NCI-H526 treated with DMSO at 0.1 percent for 48 hours (cell line): ENCODE data around the gene KCNH5.

Experiments
- DNase-seq: peaks from one replicate; lab custom pipeline; 2025; lab: John Stamatoyannopoulos, UW

KCNH5 gene

GRCh38 chr14:62674563-62675237 lies 370.6 kb downstream of the KCNH5 start:
- DNase-seq: no peak

- no peak for DNase-seq
Measured at GRCh38 chr14:62673014-62673755, 372.1 kb downstream of the KCNH5 start.

GRCh38 chr14:62670526-62670925 lies 374.7 kb downstream of the KCNH5 start:
- DNase-seq: no peak

- no peak for DNase-seq
Measured at GRCh38 chr14:62667421-62667914, 377.8 kb downstream of the KCNH5 start.

- no peak for DNase-seq
Measured at GRCh38 chr14:62665286-62665685, 380.0 kb downstream of the KCNH5 start.

GRCh38 chr14:62663456-62663821 lies 381.8 kb downstream of the KCNH5 start:
- DNase-seq: no peak

- no peak for DNase-seq
Measured at GRCh38 chr14:62662811-62663455, 382.3 kb downstream of the KCNH5 start.

GRCh38 chr14:62661818-62662217 lies 383.4 kb downstream of the KCNH5 start:
- DNase-seq: no peak

- no peak for DNase-seq
Measured at GRCh38 chr14:62658631-62659030, 386.6 kb downstream of the KCNH5 start.

GRCh38 chr14:62657376-62657775 lies 387.9 kb downstream of the KCNH5 start:
- no peak for DNase-seq

GRCh38 chr14:62655166-62655565 lies 390.1 kb downstream of the KCNH5 start:
- DNase-seq: no peak

- DNase-seq: no peak
Measured at GRCh38 chr14:62654641-62655040, 390.6 kb downstream of the KCNH5 start.
